Keratinocyte (primary cell): Measurements from ENCODE around the gene NGEF.

ENCODE experiments used
- EZH2 ChIP-seq: IDR thresholded peaks from one replicate; pipeline ENCODE4 v1.6.1; 2012; ENCODE audit warnings: inconsistent platforms, mild to moderate bottlenecking, low read length, moderate library complexity
- TF ChIP-seq, protein P1 (sequence below), 3 experiments: IDR thresholded peaks in 1 of 3; conservative IDR thresholded peaks in 1 of 3; optimal IDR thresholded peaks in 1 of 3; 2 replicates in 2 of 3; 3 replicates in 1 of 3; pipeline versions ENCODE3 to v1.5.1; 2011; ENCODE audit warnings: low read length in 3 of 3, mild to moderate bottlenecking in 3 of 3, moderate library complexity in 2 of 3, control low read depth in 1 of 3, inconsistent platforms in 1 of 3; ENCODE audit not compliant: insufficient read depth in 2 of 3; ENCODE audit errors: extremely low read depth in 1 of 3

DNA sequence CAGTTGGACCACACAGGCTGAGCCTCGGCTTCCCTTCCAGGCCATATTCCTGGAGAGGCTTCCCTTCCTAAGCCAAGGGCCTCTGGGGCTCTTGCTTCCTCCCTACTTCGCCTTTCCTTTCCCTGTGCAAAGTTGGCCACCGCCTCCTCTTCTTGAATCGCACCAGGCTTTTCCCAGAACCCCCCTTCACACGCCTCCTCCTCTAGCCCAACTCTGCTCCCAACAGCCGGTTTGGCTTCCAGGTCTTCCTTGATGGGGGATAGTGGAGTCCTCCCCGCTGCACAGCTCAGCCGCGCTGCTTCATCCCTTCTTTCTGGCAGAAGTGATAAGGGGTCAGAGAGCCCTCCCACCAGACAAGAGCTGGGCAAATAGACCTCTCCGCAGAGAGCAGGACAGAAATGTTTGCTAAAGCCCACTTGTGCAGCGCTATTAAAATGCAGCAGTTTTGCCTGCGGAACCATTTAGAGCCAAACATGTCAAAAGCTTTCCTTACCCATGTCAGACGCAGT lies 86.6 kb downstream of the NGEF start:
- TF ChIP-seq, protein P1, sequence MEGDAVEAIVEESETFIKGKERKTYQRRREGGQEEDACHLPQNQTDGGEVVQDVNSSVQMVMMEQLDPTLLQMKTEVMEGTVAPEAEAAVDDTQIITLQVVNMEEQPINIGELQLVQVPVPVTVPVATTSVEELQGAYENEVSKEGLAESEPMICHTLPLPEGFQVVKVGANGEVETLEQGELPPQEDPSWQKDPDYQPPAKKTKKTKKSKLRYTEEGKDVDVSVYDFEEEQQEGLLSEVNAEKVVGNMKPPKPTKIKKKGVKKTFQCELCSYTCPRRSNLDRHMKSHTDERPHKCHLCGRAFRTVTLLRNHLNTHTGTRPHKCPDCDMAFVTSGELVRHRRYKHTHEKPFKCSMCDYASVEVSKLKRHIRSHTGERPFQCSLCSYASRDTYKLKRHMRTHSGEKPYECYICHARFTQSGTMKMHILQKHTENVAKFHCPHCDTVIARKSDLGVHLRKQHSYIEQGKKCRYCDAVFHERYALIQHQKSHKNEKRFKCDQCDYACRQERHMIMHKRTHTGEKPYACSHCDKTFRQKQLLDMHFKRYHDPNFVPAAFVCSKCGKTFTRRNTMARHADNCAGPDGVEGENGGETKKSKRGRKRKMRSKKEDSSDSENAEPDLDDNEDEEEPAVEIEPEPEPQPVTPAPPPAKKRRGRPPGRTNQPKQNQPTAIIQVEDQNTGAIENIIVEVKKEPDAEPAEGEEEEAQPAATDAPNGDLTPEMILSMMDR (optimal IDR thresholded peaks at IDR 0.05 in 1 of 3, IDR thresholded peaks at IDR 0.05 in 1 of 3, conservative IDR thresholded peaks at IDR 0.05 in 1 of 3; ENCODE audit: extremely low read depth in 1 of 3, insufficient read depth in 2 of 3, low read length in 3 of 3), result no peak
- peak; percentile 51 for TF ChIP-seq EZH2
